Left ventricle myocardium superior (tissue), 1 donor: ENCODE measurements around the gene ADGRB3. TPM values are rescaled to one million over a fixed set of nuclear protein-coding genes. Genes with fewer than 3 reads are reported as not detected.
"Not testable (repeated sequence)": the region's sequence is repeated elsewhere in the genome, so short reads cannot be mapped to it uniquely, and the experiment has no call there.

ENCODE experiments used
- ATAC-seq: fragments of 200-7000 bp; cut with Tn5 transposase; one replicate; pipeline ENCODE4 v1.9.1; 2020; ENCODE audit warnings: mild to moderate bottlenecking, moderate library complexity
- DNase-seq: peaks from one replicate; pipeline ENCODE4 v3.0.0-alpha.2; 2020
- intact Hi-C: fragments of 100-400 bp; cut with micrococcal nuclease; formaldehyde crosslinking; loops from one replicate; pipeline ENCODE4 v1.11.0; 2022
- total RNA-seq: library from RNA; stranded (reverse); fragmentation: NEBNext Ultra II Directional; extraction: Animal tissue kit (Norgen Biotek cat#: 25700); gene quantifications from one replicate; pipeline ENCODE4 v1.2.1, GENCODE V29; 2021
- donor health status: DM: no; HTN: yes; CAD: no; lungs with severe emphysema.

The ADGRB3 gene
- total RNA-seq, 1 donor from 2014 or later: 0.89 TPM

GRCh38 chr6:68641172-68641571, 6.1 kb downstream of the ADGRB3 start:
- ATAC-seq: no peak
- intact Hi-C loops: no loop called here
- no peak for DNase-seq

- ATAC-seq (no peak), DNase-seq (no peak)
- intact Hi-C loops: no loop called here
These were observed 7.0 kb downstream of the ADGRB3 start for GRCh38 chr6:68642081-68642480.

GRCh38 chr6:68642977-68643376, 7.9 kb downstream of the ADGRB3 start:
- ATAC-seq: no peak
- no peak for DNase-seq
- intact Hi-C loops: no loop called here

- intact Hi-C loops: no loop called here
- no peak for ATAC-seq
- DNase-seq: no peak
These were observed 14.6 kb downstream of the ADGRB3 start for GRCh38 chr6:68649669-68650068.

GRCh38 chr6:68650142-68650541, 15.1 kb downstream of the ADGRB3 start:
- DNase-seq: no peak
- intact Hi-C loops: no loop called here
- no peak for ATAC-seq

GRCh38 chr6:68651011-68651985, 16.2 kb downstream of the ADGRB3 start:
- no peak for ATAC-seq
- intact Hi-C loops: no loop called here
- DNase-seq: no peak

GRCh38 chr6:68652117-68652536, 17.0 kb downstream of the ADGRB3 start:
- DNase-seq (no peak), ATAC-seq (peak; percentile 17)
- intact Hi-C loops: no loop called here

GRCh38 chr6:68653074-68653705, 18.1 kb downstream of the ADGRB3 start:
- DNase-seq: no peak
- intact Hi-C loops: no loop called here
- no peak for ATAC-seq

- DNase-seq (no peak), ATAC-seq (no peak)
- intact Hi-C loops: no loop called here
These were observed 18.6 kb downstream of the ADGRB3 start for GRCh38 chr6:68653706-68654089.

- no peak for ATAC-seq
- intact Hi-C loops: no loop called here
- no peak for DNase-seq
These were observed 19.1 kb downstream of the ADGRB3 start for GRCh38 chr6:68654134-68654533.

GRCh38 chr6:68655028-68655427, 19.9 kb downstream of the ADGRB3 start:
- no peak for ATAC-seq
- intact Hi-C loops: no loop called here
- DNase-seq: no peak

GRCh38 chr6:68657374-68658139, 22.5 kb downstream of the ADGRB3 start:
- DNase-seq: no peak
- ATAC-seq: no peak
- intact Hi-C loops: no loop called here

- no peak for DNase-seq
- intact Hi-C loops: no loop called here
- ATAC-seq: no peak
These were observed 23.3 kb downstream of the ADGRB3 start for GRCh38 chr6:68658338-68658737.

GRCh38 chr6:68673255-68673654, 38.2 kb downstream of the ADGRB3 start:
- intact Hi-C loops: no loop called here
- DNase-seq (no peak), ATAC-seq (no peak)

GRCh38 chr6:68675548-68675947, 40.5 kb downstream of the ADGRB3 start:
- intact Hi-C loops: no loop called here
- no peak for ATAC-seq
- DNase-seq: no peak

- intact Hi-C loops, DNase-seq, ATAC-seq: not testable (repeated sequence)
These were observed 41.0 kb downstream of the ADGRB3 start for GRCh38 chr6:68676094-68676493.

GRCh38 chr6:68677058-68677457, 42.0 kb downstream of the ADGRB3 start:
- intact Hi-C loops: no loop called here
- DNase-seq: no peak
- ATAC-seq: peak; percentile 31

- ATAC-seq: no peak
- intact Hi-C loops: no loop called here
- DNase-seq: no peak
These were observed 44.3 kb downstream of the ADGRB3 start for GRCh38 chr6:68679399-68679798.

GRCh38 chr6:68680264-68680663, 45.2 kb downstream of the ADGRB3 start:
- ATAC-seq (no peak), DNase-seq (no peak)
- intact Hi-C loops: no loop called here

GRCh38 chr6:68689910-68690309, 54.8 kb downstream of the ADGRB3 start:
- DNase-seq: no peak
- ATAC-seq: no peak
- intact Hi-C loops: no loop called here
